ENCODE data around the gene SEMA6A.
A peak's percentile ranks its signal among the peaks of the same experiment; 100 is the strongest.

Gene SEMA6A

DNA sequence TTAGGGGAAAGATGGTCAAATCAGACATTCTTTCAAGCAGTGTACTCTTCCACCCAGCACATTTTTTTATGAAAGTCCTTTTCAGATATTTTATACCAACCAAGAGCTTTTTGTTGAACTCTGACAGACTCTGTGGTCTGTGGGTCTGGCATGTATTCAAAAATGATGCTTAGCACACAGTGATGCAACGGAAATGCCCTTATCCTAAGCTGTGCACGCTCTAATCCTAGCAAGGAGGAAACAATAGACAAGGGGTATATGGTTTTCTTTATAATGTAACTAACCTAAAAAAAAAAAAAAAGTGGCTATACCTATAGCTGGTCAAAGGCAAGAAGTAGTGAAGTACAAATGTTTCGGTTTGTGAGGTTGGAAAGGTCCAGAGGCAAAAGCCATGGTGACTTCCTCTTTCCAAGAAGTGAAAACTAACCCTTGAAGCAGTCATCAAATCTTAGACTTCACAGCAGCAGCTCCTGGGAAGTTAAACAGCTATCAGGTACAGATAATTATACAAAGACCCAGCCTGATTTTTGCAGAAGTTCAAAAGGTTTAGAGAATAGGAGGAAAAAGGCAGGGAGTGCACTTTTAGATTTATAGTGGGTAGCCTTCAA is 82.5 kb downstream of the SEMA6A start:
- DNase-seq = peak; percentile 9

DNA sequence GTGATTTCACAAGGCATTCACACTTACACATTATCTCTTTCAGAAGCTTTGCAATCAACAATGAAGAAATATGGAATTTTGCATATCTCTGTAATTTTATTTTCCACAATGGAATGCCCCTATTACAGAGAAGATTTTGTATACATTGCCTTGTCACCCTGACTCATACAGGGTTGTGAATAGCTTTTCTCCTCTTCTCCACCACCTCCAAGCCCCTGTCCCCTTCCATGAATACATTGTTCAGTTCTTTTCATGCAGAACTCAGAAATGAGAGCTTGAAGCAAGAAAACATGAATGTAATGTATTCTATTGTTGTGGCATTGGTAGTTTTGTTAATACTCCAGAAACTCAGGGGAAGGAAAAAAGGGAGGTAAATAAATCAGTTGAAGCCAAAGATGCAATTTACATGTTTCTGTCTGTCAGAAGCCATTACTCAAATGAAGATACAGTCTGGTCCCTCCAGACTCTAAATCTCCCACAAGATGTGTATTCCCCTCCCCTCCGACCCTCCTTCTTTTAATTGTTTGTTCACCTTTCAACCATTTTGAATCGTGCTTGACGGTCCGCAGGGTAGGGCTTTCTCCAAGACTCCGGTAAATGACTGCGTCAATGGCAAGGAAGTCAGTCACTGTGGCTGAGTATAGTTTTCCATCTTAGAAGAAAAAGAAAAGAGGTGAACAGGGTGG is 86.1 kb downstream of the SEMA6A start:
- no peak for DNase-seq

DNA sequence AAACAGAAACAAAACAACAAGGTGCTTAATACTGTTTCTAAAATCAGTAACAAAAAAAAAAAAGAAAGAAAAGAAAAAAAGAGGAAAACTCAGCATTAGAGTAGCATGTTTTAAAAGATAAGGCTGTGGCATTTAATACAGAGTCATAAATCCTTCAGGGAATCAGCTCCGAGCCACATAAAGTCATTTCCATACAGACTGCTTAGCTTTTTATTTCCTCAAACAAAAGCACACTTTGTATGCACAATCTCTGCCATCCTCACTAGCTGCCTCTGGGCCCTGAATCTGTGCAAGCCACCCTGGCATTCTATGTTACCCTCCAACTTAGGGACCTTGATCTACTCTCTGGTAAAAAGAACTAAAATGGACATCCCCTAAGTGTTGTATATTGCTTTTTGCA is 87.6 kb downstream of the SEMA6A start:
- no peak for DNase-seq

DNA sequence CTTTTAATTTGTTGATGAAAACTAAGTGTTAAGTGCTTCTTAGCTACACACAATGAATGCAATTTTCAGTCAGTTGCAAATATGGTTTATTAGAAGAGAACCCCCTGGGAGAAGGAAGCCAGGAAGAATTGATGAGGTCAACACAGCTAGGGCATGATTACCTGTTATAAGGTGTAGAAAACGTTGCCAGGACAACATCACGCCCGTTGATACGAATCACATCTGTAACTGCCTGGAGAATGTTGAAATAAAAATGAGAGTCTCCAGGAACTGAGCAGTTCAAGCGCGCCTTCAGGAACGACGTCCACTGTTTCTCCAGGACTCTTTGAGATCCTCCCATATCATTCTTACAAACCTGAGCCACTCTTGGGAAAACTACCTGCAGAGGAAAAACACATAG is 88.0 kb downstream of the SEMA6A start:
- DNase-seq = no peak

DNA sequence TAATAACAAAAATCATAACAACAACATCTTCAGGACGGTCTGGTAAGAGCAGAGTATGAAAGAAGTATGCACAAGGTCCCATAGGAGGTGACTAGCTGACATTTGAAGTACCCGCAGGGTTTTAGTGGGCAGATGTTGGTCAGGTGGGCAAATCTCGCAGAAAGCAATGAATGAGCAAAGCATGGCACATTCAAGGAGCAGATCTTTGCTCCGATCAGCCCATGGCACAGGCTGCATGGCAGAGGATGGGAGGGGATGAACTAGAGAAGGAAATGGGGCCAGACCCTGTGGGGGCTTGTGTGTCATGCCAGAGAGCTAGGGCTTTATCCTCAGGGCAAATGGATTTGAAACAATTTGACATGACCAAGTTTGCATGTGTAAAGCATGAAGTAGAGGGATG is 90.0 kb downstream of the SEMA6A start:
- DNase-seq = no peak

DNA sequence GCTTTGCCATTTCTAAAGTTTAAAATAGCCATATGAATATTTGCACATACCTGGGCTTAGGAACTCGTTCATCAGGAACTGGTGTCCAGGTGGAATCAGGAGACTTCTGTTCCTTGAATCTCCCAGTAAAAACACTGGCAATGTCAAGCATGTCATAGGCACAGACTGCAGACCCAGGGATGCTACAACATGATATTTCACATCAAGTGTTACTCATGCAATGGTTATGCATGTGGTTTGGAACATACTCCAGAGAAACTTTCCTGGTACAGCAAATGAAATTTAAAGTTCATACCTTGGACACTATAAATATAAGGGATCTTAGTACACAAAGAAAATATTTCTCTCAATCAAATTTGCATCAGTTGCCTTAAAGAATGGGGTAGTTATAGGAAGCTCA is 92.2 kb downstream of the SEMA6A start:
- no peak for DNase-seq

DNA sequence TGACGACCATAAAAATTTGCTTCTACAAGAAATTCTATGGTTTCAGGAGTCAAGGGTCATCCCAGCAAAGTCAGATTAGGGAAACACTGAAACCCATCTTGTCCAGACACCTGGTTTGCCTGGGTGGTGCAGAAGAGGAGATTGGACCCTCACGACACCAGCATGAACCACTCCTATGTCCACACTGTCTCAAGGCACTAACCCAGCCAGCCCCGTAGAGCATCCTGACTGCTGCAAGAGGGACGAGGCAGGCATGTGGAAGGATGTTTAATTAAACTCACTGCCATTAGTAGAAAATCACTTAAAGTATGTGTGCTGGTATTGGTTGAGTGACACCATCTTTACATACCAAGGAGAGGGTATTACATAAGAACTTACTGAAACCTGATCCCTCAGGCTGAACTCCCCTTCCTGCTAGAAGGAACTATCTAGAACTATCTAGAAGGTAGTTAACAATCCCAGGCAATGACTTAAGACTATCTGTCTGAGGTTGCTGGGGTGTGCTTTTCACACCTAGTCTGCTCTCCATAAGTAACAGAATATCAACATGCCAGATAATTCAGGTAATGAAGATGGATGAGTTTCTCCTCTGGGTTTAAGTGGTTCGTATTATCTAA is 93.6 kb downstream of the SEMA6A start:
- DNase-seq = no peak

DNA sequence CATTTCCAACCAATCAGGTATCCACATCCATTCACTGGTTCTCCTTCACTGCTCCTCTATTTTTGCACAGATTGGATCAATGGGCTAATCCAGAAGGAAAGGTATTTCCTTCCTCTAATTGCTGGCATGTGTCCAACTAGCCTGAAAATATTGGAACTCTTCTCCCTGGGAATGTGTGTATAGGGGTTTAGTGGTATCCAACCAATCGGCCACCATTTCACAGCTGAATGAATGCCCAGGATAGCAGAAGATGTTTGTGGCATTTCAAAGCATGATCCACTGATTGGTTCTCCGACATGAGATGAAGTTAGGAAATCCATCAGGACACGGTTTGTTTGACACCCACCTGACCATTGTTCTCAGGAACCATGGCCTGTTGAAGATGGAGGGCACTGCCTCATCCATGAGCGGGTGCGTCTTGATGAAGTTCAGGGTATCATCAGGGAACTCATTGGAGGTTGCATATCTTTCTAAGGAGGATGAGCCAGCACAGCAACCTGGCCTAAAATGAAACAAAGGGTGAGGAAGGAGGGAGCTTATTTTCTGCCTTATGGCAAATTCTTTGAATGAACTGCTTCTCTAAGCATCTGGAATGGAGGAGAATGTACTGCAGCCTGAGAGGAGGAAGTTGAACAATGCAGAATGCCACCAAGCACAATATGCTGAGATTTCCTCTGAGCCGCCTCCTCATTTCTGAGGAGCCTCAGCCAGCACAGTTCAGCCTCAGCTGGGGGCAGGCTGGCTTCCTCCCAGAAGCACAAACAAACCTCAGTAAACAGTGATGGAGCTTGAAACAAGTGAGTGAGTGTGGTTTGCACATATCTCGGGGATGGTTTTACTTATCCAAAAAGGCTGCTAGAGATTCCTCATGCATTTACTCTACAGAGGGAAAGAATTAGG is 94.6 kb downstream of the SEMA6A start:
- DNase-seq = no peak

DNA sequence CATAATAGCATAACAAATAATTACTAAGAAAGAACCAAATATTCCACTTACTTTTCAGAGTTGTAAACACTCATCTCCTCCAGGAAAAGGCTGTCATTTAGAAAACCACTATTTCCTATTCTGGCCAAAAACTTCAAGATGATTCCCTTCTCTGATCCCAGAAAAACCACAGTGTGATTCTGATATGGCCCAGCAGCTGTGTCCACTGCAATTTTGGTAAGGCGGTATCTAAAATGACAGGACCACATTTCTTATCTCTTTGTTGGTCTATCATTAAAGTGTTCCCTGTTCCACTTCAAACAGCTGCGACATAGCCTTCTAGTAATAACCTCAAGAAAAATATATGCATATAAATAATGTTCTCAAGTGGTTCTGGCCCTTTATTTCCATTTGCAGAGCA is 96.1 kb downstream of the SEMA6A start:
- no peak for DNase-seq

DNA sequence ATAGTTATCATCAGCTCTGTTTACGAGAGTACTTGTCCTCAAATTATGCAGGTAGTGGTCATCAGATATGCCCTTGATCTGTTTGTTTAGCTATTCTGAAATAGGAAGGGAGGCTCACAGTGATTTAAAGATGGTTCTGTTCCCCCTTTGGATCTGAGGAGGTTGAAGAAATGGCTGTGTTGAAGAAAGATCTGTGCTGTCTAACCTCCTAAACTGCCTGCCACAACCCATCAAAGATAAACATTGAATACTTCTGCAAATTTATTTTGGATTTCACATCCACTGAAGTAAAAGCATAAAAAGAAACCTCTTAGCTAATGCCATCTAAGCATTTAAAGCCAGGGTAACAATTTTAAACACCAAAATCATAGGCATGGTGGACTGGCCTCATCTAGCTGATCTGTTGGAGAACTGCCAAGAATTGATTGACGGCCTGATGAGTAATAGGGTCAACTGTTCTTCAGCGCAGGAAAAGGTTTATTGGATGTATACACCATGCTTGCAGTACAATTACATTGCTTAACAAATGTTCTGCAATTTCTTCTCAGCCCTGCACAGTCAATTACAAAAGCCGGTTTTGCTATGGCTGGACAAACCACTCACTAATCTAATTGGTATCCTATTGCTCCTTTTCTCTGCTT is 97.6 kb downstream of the SEMA6A start:
- peak; percentile 33 for DNase-seq

DNA sequence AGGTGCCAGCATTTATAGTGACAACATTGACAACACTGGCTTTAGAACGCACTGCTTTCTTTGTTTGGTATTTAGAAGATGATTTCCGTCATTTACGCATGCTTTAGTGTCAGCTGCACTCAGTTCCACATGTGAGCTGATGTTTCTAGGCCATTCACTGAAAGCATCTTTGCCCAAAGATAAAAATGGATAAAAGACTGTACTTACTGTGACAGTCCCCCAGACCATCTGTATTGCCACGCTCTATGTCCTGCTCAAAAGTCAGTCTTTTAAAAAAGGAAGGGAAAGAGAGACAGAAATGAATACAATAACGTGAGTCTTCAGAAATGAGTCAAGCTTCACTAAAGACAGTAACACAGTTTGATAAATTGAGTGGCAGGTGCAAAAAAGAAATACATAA is 99.3 kb downstream of the SEMA6A start:
- DNase-seq = no peak

DNA sequence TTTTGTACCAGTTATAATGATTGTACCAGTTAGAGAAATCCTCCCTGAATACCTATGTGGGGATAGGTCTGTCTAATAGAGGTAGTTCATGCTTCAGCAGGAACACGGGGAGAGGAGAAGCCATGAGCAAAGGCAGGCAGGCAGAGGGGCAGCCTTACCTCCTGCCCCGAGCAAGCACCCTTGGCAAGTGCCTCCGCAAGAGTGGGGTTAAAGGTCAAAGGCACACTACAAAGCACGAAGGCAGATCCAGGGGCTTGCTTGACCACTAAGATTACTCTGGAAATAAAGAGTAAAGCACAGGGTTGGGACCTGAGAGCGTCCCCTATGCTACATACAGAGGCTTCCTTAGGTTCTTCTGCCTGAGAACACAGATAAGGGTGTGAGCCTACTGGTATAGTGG is 100.9 kb downstream of the SEMA6A start:
- no peak for DNase-seq

DNA sequence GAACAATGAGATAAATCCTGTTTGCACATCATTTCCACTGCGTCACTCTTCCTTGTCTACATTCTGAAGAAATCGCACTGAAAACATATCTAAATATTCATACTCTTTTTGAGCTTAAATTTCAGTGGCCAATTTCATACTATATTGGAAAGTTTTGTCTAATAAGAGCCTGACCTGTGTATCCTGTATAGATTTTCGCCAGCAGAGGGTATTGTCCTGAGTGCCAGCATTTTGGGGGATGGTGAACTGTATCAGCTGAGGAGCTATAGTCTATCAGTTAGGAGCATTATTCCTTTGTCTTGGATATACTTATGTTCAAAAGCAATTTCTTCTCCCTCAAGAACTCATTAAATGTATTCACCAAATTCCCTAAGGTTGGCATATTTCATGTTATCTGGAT is 102.3 kb downstream of the SEMA6A start:
- DNase-seq = no peak

DNA sequence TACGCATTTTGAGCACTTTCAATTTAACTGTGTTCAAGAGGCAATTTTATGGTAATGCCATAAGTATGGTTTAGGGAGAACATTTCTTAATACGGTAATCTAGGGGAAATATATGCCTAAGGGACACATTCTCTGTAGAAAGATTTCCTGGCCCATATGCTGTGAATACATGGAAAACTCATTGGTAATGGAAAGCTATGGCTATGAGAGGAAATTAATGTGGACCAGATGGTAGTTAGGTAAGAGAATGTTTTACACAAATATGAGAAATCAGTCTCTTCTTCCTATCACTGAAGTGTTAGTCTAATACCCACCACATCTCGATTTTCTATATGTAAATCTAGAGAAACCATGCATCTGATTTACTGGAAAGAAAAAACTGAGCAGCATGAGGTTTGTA is 105.0 kb downstream of the SEMA6A start:
- DNase-seq = no peak

DNA sequence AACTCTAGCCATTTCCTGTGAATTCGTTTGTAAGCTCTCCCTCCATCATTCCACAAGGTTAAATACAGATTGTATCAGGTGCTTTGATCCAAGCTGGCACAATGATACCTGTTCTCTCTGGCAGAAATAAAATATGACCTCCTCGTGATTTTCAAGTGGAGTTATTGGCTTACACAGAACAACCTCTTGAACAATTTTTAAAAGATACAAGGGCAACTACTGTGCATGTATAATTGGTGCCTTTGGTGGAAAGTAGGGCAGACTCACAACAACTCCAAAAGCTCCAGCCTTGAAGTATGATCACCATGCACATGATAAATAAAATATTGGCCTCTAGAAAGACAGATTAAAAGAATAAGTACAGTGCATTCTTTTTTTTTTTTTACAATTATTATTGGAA is 106.0 kb downstream of the SEMA6A start:
- DNase-seq = no peak

DNA sequence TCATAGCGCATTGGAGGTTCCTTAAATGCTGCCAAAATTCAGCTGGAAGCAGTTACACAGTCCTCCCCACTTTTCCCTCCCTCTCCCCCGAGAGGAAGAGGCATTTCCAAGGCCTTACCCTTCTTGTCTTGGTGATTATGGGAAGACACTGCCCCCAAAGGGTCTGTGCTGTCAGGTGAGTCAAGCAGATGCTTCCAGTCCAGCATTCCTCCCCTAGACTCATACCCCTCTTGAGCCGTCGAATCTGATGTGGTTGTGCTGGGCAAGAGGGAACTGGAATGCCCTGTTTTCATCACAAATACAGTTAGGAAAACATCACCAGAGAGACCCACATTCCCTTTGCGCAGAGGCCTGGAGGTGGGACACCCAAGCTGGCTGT is 107.2 kb downstream of the SEMA6A start:
- no peak for DNase-seq

DNA sequence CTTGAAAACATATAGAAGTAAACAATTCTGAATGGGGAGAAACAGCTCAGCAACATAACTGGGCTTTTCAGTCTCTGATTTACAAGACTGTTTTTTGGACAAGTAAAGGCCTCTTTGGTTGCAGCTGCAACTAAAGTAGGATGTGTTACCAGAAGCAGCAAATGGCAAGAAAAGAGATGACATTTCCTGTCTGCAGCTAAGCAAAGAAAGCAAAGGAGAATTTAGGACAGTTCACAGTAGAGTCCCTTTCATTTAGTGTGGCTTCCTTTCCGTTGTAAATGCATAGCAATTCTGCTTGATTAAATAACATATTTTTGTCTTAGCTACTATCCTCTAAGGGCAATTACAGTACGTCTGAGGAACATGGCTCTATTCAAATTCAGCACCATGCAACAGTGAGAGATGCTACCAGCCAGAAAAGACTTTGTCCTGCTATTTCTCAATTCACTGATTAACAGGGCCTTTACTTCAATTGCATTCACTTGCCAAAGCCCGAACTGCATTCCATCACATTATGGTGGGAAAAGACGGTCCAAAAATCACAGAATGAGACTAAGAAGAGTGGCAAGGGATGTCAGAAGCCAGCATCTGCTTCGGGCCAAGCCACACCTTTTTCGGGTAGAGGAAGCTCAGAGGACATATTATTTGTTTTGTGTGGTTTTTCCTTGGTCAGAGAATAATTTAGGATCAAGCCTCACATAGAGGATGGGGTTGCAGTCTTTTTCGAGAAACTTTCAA is 107.7 kb downstream of the SEMA6A start:
- no peak for DNase-seq

DNA sequence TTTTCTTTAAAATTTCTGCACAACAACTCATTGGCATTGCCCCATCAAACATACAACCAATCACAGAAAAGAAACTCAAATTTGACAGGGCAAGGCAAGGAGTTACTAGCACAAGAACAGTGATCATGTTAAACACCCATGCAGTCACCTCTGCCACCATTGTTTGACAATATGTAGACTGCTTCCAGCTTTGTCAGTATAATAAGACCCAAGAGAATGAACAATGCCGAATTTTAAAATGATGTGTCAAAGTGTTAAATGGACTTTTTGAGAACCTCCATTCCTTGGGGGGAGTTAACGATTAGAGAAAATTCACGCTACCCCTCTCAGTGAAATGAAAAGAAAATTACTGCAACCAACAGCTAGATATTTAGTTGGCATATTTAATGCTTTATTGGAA is 109.2 kb downstream of the SEMA6A start:
- DNase-seq = no peak

DNA sequence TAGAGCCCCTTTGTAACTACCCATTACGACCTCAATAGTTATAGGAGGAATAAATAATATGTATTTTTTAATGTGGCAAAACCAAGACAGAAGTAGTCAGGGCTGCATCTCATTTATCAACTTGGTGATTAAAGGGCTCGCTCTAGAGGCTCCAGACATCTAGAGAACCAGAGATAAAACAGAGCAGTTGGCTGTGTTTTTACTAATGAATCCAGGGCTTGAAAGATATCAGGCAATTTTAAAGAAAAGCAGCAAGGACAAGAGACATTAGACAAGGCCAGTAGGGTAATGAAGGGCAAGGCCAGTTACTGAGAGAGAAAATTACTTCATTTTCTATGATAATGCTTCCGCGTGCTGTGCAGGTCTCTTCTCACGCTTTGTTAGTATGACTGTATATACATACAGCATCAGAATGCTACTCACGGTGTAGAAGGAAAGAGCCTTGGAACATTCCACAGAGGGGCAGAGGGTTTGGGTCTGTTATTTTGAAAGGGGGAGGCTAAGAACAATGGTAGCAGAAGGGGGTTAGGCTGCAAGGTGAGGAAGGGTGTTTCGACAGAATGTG is 110.4 kb downstream of the SEMA6A start:
- DNase-seq = no peak

DNA sequence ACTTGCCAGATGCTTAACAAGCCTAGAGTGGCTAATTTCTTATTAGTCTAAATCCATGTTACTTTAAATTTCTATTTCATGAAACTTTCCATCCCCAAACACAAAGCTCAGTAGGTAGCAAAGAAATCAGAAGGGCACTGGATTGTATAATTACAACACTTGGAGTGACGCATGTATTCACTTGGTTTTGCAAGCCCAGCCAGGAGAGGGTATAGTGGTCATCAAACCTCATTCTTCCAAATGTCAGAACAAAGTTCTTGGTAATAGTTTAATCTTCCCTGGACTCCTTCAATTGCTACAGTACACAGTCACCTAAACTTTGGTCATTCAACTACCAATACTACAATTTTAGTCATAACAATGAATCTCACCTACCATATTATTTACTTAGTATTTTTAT is 112.1 kb downstream of the SEMA6A start:
- no peak for DNase-seq

DNA sequence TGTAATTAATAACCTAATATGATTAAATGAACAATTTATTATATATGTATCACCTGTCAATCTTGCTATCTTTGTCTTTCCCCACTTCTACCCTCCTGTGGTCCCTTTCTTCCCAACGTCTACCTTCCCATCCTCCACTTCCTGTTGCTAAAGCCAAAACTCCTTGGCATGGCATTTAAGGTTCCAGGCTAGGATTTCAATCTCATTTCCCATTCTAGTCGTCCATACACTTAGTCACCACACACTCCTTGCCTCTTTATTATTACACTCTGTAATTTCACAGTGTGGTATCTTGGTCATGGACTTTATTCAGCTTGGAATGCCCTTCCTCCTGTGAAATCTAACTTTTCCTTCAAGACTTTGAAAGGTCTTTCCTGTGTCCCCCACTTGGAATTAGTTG is 115.3 kb downstream of the SEMA6A start:
- no peak for DNase-seq

DNA sequence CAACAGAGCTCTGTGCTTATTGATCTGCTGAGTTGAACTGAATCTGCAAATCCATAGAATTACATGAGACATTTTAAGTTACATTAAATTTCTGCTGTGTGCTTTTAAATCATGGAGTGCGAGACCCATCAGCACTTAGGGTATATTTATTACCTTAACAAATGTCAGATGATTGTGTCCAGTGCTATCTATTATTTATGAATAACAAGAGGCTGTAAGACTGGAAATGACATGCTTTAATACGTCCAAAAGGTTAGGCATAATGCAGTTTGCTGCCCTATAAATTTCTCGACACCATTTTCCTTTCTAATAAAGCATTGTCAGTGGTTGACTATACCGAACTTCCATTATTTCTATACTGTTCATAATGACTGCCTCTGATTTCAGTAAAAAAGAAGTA is 117.6 kb downstream of the SEMA6A start:
- no peak for DNase-seq
